Measurements from ENCODE around the gene B3GNT8. TPM values are rescaled to one million over a fixed set of nuclear protein-coding genes. Genes with fewer than 3 reads are reported as not detected.

B3GNT8 gene
- total and polyA plus RNA-seq, 7 donors, result 2.8 to 49.2 (median 8.0) TPM

GRCh38 chr19:41442473-41443355, 15.5 kb upstream of the B3GNT8 start, which contains the start of gene ERICH4:
Gene ERICH4, plus strand, starts transcription at chr19:41443156. Its CDS starts 14 bp downstream, at chr19:41443170.
- no peak for DNase-seq
- H3K9me3 ChIP-seq, result no peaks in the 10 kb centered on the region
- no peak within 1 kb of the TSS for H3K4me3 ChIP-seq
- no peak within 1 kb of the TSS for H3K27ac ChIP-seq
- TF ChIP-seq POLR2A (IDR thresholded peaks at IDR 0.05), result no peak
- peaks cover 0 to 18% (median 11%) of the 10 kb centered on the region in 4 donors for H3K4me1 ChIP-seq
- peaks cover 0 to 38% (median 0%) of the 10 kb centered on the region in 3 donors for H3K27me3 ChIP-seq
- intact Hi-C loops (cut with DNase I), result no loop called here
- peaks cover 0 to 4% (median 0%) of the 10 kb centered on the region in 4 donors for H3K36me3 ChIP-seq
- 62 to 74% methylated on average over 7 of the region's 7 CpGs for WGBS, 2 donors

- Histone ChIP-seq H3K27me3 (peaks cover 0 to 28% (median 0%) of the 10 kb centered on the region in 3 donors), H3K27ac (no peak overlapping the region), H3K9me3 (no peaks in the 10 kb centered on the region), H3K36me3 (peaks cover 0 to 17% (median 0%) of the 10 kb centered on the region in 4 donors), H3K4me3 (no peak overlapping the region), H3K4me1 (peaks cover 0 to 18% (median 11%) of the 10 kb centered on the region in 4 donors)
- no peak for TF ChIP-seq EP300 (IDR thresholded peaks at IDR 0.05)
- intact Hi-C loops (cut with DNase I), result no loop called here
- no peak for DNase-seq
- WGBS, 2 donors, result 70 to 87% methylated on average over 15 of the region's 15 CpGs
Observed at GRCh38 chr19:41441321-41441945, 14.3 kb upstream of the B3GNT8 start.

GRCh38 chr19:41439441-41440222, 12.5 kb upstream of the B3GNT8 start, which contains the start of gene DMAC2:
Gene DMAC2, minus strand, starts transcription at chr19:41439912. Its CDS starts 13 bp downstream, at chr19:41439899.
- intact Hi-C loops (cut with DNase I), result loop anchor here (1.0 kb wide), 1 partner anchor 42 kb away; the partner anchor contains the start of genes BCKDHA and EXOSC5
- DNase-seq, result peak; percentile 99
- WGBS, 2 donors, result 0% methylated on average over 40 of the region's 40 CpGs
- H3K4me1 ChIP-seq, result peaks cover 0 to 18% (median 11%) of the 10 kb centered on the region in 4 donors
- H3K4me3 ChIP-seq, result peak within 1 kb of the TSS; percentile 64 to 78 (median 74)
- peaks cover 0 to 19% (median 0%) of the 10 kb centered on the region in 3 donors for H3K27me3 ChIP-seq
- peaks cover 0 to 23% (median 0%) of the 10 kb centered on the region in 4 donors for H3K36me3 ChIP-seq
- H3K9me3 ChIP-seq, result no peaks in the 10 kb centered on the region
- peak within 1 kb of the TSS; percentile 89 to 98 (median 94) for H3K27ac ChIP-seq
- TF ChIP-seq POLR2AphosphoS5 (IDR thresholded peaks at IDR 0.05) (peak; percentile 68 to 89 (median 83)), POLR2A (IDR thresholded peaks at IDR 0.05) (peak; percentile 74 to 78), EP300 (IDR thresholded peaks at IDR 0.05) (no peak)
- TF ChIP-seq, protein P1, sequence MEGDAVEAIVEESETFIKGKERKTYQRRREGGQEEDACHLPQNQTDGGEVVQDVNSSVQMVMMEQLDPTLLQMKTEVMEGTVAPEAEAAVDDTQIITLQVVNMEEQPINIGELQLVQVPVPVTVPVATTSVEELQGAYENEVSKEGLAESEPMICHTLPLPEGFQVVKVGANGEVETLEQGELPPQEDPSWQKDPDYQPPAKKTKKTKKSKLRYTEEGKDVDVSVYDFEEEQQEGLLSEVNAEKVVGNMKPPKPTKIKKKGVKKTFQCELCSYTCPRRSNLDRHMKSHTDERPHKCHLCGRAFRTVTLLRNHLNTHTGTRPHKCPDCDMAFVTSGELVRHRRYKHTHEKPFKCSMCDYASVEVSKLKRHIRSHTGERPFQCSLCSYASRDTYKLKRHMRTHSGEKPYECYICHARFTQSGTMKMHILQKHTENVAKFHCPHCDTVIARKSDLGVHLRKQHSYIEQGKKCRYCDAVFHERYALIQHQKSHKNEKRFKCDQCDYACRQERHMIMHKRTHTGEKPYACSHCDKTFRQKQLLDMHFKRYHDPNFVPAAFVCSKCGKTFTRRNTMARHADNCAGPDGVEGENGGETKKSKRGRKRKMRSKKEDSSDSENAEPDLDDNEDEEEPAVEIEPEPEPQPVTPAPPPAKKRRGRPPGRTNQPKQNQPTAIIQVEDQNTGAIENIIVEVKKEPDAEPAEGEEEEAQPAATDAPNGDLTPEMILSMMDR (IDR thresholded peaks at IDR 0.05), result peak in 2 of 4 experiments; percentile 19 to 39

DNA sequence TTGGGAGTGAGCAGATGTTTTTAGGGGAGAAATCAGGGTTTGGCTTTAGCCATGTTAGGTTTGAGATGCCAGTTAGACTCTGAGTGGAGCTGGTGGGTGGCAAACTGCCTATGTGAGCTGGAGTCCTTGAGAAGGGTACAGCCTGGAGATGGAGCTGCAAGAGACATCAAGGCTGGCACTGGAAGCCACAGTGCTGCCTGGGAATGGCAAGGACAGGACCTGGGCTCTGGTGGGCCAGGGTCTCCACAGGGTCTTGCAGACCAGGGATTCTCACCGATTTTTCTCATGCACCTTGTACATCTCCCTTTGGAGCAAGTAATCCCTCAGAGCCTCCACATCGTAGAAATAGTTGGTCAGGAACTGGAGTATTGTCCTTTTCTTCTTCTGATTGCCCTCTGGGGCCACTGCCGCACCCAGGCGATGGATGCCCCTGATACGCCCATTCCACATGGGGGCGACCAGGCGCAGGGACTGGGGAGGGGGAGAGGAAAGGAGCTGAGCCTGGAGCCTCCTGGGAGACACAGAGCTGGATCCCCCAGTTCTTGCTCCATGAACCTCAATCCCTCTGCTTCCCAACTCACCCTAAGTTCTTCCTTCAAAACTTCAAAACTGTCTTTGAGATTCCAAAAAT, 10.9 kb upstream of the B3GNT8 start:
- Histone ChIP-seq H3K9me3 (no peaks in the 10 kb centered on the region), H3K36me3 (peaks cover 0 to 30% (median 2%) of the 10 kb centered on the region in 4 donors), H3K4me3 (no peak overlapping the region), H3K27ac (no peak overlapping the region), H3K27me3 (peaks cover 0 to 13% (median 0%) of the 10 kb centered on the region in 3 donors), H3K4me1 (peaks cover 0 to 18% (median 11%) of the 10 kb centered on the region in 4 donors)
- peak; percentile 38 for DNase-seq
- WGBS, 2 donors, result 94 to 99% methylated on average over 7 of the region's 7 CpGs
- intact Hi-C loops (cut with DNase I), result no loop called here
- no peak for TF ChIP-seq POLR2A (IDR thresholded peaks at IDR 0.05)
- TF ChIP-seq, protein P1 (IDR thresholded peaks at IDR 0.05), result no peak
- TF ChIP-seq POLR2AphosphoS5 (IDR thresholded peaks at IDR 0.05), result no peak
- TF ChIP-seq EP300 (IDR thresholded peaks at IDR 0.05), result no peak

GRCh38 chr19:41436674-41436951, 9.4 kb upstream of the B3GNT8 start:
- H3K9me3 ChIP-seq, result no peaks in the 10 kb centered on the region
- TF ChIP-seq POLR2AphosphoS5 (IDR thresholded peaks at IDR 0.05) (no peak), POLR2A (IDR thresholded peaks at IDR 0.05) (no peak), EP300 (IDR thresholded peaks at IDR 0.05) (no peak)
- TF ChIP-seq, protein P1 (IDR thresholded peaks at IDR 0.05), result no peak
- DNase-seq, result no peak
- intact Hi-C loops (cut with DNase I), result no loop called here
- H3K4me3 ChIP-seq, result no peak overlapping the region
- peaks cover 0 to 44% (median 13%) of the 10 kb centered on the region in 4 donors for H3K36me3 ChIP-seq
- peaks cover 0 to 18% (median 11%) of the 10 kb centered on the region in 4 donors for H3K4me1 ChIP-seq
- no peak overlapping the region for H3K27ac ChIP-seq
- H3K27me3 ChIP-seq, result peaks cover 0 to 4% (median 0%) of the 10 kb centered on the region in 3 donors
